ENCODE results near the gene LCORL.
"Not testable (repeated sequence)": the region's sequence is repeated elsewhere in the genome, so short reads cannot be mapped to it uniquely, and the experiment has no call there.

The LCORL gene

DNA sequence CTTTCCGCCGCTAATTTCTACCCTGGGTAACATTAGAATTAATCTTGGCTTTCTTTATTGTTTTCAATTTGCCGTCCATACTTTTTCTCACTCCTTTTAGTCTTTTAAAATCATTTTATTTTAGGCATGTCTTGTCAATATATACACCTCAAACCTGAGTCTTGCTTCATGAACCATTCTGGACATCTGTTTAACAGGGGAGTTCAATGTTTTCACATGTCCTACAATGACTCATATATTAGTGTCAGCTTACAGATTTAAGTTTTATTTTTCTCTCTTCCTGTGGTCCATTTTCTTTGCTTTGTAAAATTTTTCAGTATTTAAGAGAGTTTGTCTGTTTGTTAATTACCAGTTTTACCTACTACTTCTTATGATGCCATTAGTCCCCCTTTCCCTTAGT is 89.5 kb downstream of the LCORL start:
- no peak for DNase-seq (ENCODE audit: low spot score)

DNA sequence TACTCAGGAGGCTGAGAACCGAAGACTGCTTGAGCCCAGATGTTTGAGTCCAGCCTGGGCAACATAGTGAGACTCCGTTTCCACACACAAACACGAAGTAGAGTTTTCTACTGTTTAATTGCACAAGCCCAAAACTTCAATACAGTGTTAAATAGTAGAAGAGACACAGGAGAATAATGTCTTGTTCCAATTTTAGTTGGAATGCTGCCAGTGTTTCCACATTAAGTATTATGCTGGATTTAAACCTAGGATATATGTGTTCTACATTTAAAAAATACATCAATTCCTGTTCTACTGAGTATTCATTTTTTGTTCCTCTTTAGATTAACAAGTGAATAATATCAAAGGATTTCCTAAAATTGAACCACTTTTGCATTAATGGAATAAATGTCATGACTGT is 91.3 kb downstream of the LCORL start:
- DNase-seq (ENCODE audit: low spot score): no peak

DNA sequence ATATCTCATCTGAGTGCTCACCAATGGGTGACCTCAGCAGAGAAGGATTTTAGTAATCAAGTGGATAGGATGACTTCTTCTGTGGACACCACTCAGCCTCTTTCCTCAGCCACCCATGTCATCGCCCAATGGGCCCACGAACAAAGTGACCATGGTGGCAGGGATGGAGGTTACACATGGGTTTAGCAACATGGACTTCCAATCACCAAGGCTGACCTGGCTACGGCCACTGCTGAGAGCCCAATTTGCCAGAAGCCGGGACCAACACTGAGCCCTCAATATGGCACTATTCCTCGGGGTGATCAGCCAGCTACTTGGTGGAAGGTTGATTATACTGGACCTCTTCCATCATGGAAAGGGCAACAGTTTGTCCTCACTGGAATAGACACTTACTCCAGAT is 97.4 kb downstream of the LCORL start:
- DNase-seq (ENCODE audit: low spot score): no peak

GRCh38 chr4:17921451-17921850 is 100.1 kb downstream of the LCORL start:
- no peak for DNase-seq (ENCODE audit: low spot score)

GRCh38 chr4:17920681-17921080 is 100.9 kb downstream of the LCORL start:
- DNase-seq (ENCODE audit: low spot score): no peak

DNA sequence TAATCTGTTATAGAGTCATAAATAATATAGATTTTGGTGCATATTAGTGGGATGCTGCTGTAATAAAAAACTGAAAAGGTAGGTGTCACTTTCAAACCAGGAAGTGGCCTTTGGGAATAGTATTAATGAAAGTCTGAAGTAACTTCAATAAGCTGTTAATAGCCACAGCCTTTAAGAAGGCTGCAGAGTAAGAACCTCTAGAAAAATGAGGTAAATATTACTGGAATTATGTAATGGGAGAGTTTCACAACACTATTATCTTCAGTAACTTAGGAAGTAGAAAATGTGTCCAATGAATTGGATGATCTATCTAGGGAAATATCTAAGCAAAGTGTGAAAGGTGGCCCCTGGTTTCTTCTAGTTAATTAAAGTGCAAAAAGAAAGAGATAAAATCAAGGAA is 106.1 kb downstream of the LCORL start:
- no peak for DNase-seq (ENCODE audit: low spot score)

DNA sequence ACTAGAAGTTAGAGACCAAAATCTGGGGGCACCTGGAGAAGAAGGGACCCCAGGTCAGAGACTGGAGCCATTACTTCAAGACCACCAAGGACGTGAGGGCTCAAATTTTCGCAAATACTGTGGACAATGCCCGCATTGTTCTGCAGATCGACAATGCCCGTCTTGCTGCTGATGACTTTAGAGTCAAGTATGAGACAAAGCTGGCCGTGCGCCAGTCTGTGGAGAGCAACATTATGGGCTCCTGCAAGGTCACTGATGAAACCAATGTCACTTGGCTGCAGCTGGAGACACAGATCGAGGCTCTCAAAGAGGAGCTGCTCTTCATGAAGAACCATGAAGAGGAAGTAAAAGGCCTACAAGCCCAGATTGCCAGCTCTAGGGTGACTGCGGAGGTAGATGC is 109.5 kb downstream of the LCORL start:
- DNase-seq (ENCODE audit: low spot score): no peak

- DNase-seq (ENCODE audit: low spot score): no peak
Measured at GRCh38 chr4:17911608-17912007, 109.9 kb downstream of the LCORL start.

DNA sequence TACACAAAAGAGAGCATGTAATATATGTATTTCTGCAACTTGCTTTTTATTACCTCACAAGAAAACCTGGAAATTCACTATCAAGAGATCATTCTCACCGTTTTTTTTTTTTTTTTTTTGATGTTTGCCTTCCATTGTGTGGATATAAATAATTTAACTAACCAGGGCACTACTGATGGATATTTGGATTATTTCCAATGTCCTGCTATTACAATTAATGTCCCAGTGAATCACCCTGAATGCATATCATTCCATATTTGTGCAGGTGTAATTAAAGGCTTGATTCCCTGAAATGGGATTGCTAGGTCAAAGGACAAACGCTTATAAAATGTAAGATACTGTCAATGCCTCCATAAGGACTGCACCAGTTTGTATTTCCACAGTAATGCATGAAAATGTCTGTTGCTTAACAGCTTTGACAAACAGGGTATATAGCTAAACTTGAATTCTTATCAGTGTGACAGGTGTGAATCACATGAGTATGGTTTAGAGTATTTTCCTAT is 123.0 kb downstream of the LCORL start:
- no peak for DNase-seq (ENCODE audit: low spot score)

DNA sequence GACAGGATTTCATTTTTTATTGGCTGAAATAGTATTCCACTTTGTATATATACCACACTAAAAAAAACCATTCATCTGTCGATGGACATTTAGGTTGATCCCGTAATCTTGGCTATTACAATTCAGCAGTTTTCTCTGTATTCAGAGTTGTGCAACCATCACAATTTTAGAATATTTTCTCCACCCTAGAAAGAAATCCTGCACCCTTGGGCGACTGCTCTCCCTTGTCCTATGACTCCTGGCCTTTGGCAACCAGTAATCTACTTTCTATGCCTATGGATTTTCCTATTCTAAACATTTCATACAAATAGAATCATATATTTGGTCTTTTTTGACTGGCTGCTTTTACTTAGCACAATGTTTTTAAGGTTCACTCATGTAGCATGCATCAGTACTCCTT is 126.1 kb downstream of the LCORL start:
- no peak for DNase-seq (ENCODE audit: low spot score)

- no peak for DNase-seq (ENCODE audit: low spot score)
Measured at GRCh38 chr4:17894421-17894820, 127.1 kb downstream of the LCORL start.

DNA sequence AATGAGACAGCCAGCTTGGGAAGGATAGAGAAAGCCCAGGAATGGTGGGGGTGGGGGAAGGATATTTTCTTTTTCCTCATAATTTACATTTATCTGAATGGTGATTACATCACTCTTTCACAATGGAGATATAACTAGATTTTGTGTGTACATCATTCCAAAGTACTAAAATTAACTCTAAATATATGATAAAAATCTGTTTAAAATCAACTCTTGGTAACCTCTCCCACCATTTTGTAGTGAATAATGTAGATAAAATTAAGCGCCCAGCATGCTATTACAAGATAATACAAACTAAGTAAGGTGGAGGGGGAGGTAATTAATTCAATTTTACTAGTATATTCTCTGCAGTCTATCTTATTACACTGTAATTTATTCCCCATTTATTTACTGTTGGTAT is 131.9 kb downstream of the LCORL start:
- no peak for DNase-seq (ENCODE audit: low spot score)

DNA sequence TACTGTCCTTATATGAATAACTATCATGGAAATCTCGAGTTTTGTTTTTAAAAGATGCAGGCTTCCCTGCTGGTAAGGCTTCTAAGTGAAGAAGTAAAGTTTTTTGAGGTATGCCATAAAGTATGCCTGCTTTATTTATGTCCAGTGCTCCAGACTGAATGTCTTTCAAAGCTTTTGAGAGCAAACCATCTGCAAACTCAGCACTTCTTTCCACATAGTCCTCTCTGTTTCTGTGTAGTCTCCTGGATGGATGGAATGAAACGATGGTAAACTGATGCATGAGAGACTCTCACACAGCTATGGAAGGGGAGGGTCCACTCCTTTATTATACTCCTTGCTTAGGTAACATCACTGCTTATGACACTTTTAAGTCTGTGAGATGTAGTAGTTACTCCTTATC is 137.0 kb downstream of the LCORL start:
- DNase-seq (ENCODE audit: low spot score): no peak

GRCh38 chr4:17884063-17884462 is 137.5 kb downstream of the LCORL start:
- no peak for DNase-seq (ENCODE audit: low spot score)

- DNase-seq (ENCODE audit: low spot score): no peak
Measured at GRCh38 chr4:17877661-17878060, 143.9 kb downstream of the LCORL start.

GRCh38 chr4:17876943-17877342 is 144.6 kb downstream of the LCORL start:
- no peak for DNase-seq (ENCODE audit: low spot score)

GRCh38 chr4:17875402-17876070 is 146.0 kb downstream of the LCORL start:
- no peak for DNase-seq (ENCODE audit: low spot score)

DNA sequence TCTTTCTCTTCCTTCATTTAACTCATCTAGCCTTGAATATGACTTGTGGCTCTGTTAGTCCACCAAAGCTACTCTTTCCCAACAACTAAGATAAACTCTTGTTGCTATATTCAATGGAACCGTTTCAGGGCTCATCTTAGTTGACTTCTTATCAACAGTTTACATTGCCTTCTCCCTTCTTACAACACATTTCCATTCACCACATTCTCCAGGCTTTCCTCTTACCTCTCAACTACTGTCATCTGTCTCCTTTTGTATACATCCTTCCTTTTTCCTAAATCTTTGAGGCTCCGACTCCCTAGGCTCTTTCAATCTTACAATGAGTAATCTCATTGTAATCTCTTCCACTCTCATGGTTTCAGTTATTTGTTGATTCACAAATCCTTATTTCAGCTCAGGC is 152.2 kb downstream of the LCORL start:
- DNase-seq (ENCODE audit: low spot score): no peak

DNA sequence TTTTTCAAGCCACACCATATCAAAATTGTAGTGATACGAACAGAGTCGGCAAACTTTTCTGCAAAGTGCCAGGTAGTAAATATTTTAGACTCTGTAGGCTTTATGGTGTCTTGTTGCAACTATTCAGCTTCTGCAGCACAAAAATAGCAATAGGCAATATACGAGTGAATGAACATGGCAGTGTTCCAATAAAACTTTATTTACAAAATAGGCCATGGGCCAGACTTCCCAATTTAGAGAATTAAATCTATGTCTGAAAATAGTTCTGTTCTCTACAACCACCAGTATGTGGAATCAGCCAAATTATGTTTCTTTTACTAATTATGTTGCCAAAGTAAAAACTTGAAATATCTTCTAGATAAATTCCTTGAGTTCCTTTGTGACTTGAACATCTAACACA is 154.3 kb downstream of the LCORL start:
- no peak for DNase-seq (ENCODE audit: low spot score)

DNA sequence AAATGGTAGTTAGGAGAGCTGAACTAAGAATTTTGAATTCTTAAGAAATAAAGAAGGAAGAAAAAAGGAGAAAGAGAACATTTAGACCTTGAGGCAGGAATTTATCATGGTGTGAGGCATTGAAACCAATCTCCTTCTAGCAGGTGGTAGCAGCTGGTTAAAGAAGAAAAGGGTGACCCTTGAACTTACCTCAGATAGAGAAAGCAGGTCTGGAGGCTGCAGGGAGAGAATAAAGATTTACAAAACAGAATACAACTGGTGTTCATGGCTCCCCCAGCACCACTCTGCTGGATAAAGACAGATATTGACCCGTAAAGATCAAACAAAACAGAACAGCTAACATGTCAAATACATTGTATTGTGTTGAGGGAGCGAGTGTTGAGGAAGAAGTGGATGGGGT is 154.7 kb downstream of the LCORL start:
- DNase-seq (ENCODE audit: low spot score): no peak

- no peak for DNase-seq (ENCODE audit: low spot score)
Measured at GRCh38 chr4:17865866-17866363, 155.6 kb downstream of the LCORL start.

DNA sequence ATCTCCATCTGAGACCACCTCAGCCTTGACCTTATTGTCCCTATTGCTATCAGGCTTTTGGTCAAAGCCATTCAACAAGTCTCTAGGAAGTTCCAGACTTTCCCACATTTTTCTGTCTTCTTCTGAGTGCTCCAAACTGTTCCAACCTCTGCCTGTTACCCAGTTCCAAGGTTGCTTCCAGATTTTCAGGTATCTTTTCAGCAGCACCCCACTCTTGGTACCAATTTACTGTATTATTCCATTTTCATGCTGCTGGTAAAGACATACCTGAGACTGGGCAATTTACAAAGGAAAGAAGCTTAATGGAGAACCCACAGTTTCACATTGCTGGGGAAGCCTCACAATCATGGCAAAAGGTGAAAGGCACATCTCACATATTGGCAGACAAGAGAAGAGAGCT is 159.6 kb downstream of the LCORL start:
- DNase-seq (ENCODE audit: low spot score): not testable (repeated sequence)

GRCh38 chr4:17859793-17860406 is 161.7 kb downstream of the LCORL start:
- DNase-seq (ENCODE audit: low spot score): no peak

- DNase-seq (ENCODE audit: low spot score): no peak
Measured at GRCh38 chr4:17854036-17854435, 167.5 kb downstream of the LCORL start.
